ENCODE results near the gene RABL6. TPM values are rescaled to one million over a fixed set of nuclear protein-coding genes. Genes with fewer than 3 reads are reported as not detected.
A peak's percentile ranks its signal among the peaks of the same experiment; 100 is the strongest.

Gene RABL6
- total and polyA plus RNA-seq, 8 donors = 49.5 to 80.8 (median 62.3) TPM

GRCh38 chr9:136820971-136821825, 13.4 kb downstream of the RABL6 start:
- no peaks in the 10 kb centered on the region for H3K9me3 ChIP-seq
- H3K27me3 ChIP-seq = peaks cover 0 to 7% of the 10 kb centered on the region in 2 donors
- intact Hi-C loops (cut with DNase I) = no loop called here
- H3K27ac ChIP-seq = no peak overlapping the region
- TF ChIP-seq CTCF (IDR thresholded peaks at IDR 0.05) = no peak
- peaks cover 0 to 43% of the 10 kb centered on the region in 2 donors for H3K36me3 ChIP-seq
- H3K4me3 ChIP-seq = peak overlapping the region; percentile 9 to 26
- DNase-seq (peak in 1 of 4 donors; percentile 75), ATAC-seq (peak; percentile 35)
- H3K4me1 ChIP-seq = peaks cover 0 to 17% of the 10 kb centered on the region in 2 donors

- no peak overlapping the region for H3K4me3 ChIP-seq
- ATAC-seq (no peak), DNase-seq (peak in 1 of 4 donors; percentile 61)
- peaks cover 0 to 49% of the 10 kb centered on the region in 2 donors for H3K36me3 ChIP-seq
- H3K27ac ChIP-seq = no peak overlapping the region
- H3K4me1 ChIP-seq = peaks cover 0 to 17% of the 10 kb centered on the region in 2 donors
- peaks cover 0 to 7% of the 10 kb centered on the region in 2 donors for H3K27me3 ChIP-seq
- H3K9me3 ChIP-seq = no peaks in the 10 kb centered on the region
- no peak for TF ChIP-seq CTCF (IDR thresholded peaks at IDR 0.05)
- intact Hi-C loops (cut with DNase I) = no loop called here
Measured at GRCh38 chr9:136821826-136822544, 14.2 kb downstream of the RABL6 start.

- DNase-seq (peak in 1 of 4 donors; percentile 61), ATAC-seq (no peak)
- Histone ChIP-seq H3K4me1 (peaks cover 0 to 17% of the 10 kb centered on the region in 2 donors), H3K36me3 (peaks cover 0 to 56% of the 10 kb centered on the region in 2 donors), H3K27me3 (peaks cover 0 to 7% of the 10 kb centered on the region in 2 donors), H3K9me3 (no peaks in the 10 kb centered on the region), H3K27ac (no peak overlapping the region), H3K4me3 (no peak overlapping the region)
- no peak for TF ChIP-seq CTCF (IDR thresholded peaks at IDR 0.05)
- intact Hi-C loops (cut with DNase I) = no loop called here
Measured at GRCh38 chr9:136823136-136824046, 15.6 kb downstream of the RABL6 start.

- intact Hi-C loops (cut with DNase I) = no loop called here
- H3K4me3 ChIP-seq = no peak overlapping the region
- ATAC-seq = no peak
- H3K27ac ChIP-seq = no peak overlapping the region
- H3K9me3 ChIP-seq = no peaks in the 10 kb centered on the region
- peaks cover 0 to 7% of the 10 kb centered on the region in 2 donors for H3K27me3 ChIP-seq
- H3K36me3 ChIP-seq = peaks cover 0 to 68% of the 10 kb centered on the region in 2 donors
- no peak for TF ChIP-seq CTCF (IDR thresholded peaks at IDR 0.05)
- H3K4me1 ChIP-seq = peaks cover 0 to 17% of the 10 kb centered on the region in 2 donors
- peak in 1 of 4 donors; percentile 61 for DNase-seq
Measured at GRCh38 chr9:136824496-136825225, 16.9 kb downstream of the RABL6 start.
